CMK (cell line): ENCODE results near the gene RAB27B.
"Not testable (repeated sequence)": the region's sequence is repeated elsewhere in the genome, so short reads cannot be mapped to it uniquely, and the experiment has no call there.

Experiments used
- DNase-seq: peaks from one replicate; pipeline ENCODE4 v3.0.0-alpha.2; 2010; ENCODE audit warnings: low read depth

RAB27B gene

GRCh38 chr18:54815086-54815485 is 13.2 kb upstream of the RAB27B start:
- no peak for DNase-seq

GRCh38 chr18:54820785-54821275 is 7.4 kb upstream of the RAB27B start:
- DNase-seq, result not testable (repeated sequence)

- no peak for DNase-seq
Measured at GRCh38 chr18:54822872-54823845, 5.1 kb upstream of the RAB27B start.

GRCh38 chr18:54824761-54825160 is 3.5 kb upstream of the RAB27B start:
- DNase-seq, result no peak

- no peak for DNase-seq
Measured at GRCh38 chr18:54825601-54826344, 2.5 kb upstream of the RAB27B start.

- no peak for DNase-seq
Measured at GRCh38 chr18:54828986-54829385, 709 bp downstream of the RAB27B start.

- DNase-seq, result no peak
Measured at GRCh38 chr18:54829856-54830255, 1.6 kb downstream of the RAB27B start.

- DNase-seq, result no peak
Measured at GRCh38 chr18:54830260-54830659, 2.0 kb downstream of the RAB27B start.

GRCh38 chr18:54830866-54831265 is 2.6 kb downstream of the RAB27B start:
- DNase-seq, result no peak

- DNase-seq, result no peak
Measured at GRCh38 chr18:54835944-54836343, 7.7 kb downstream of the RAB27B start.

- no peak for DNase-seq
Measured at GRCh38 chr18:54843314-54843713, 15.0 kb downstream of the RAB27B start.

GRCh38 chr18:54845787-54846186 is 17.5 kb downstream of the RAB27B start:
- no peak for DNase-seq

GRCh38 chr18:54848121-54848520 is 19.8 kb downstream of the RAB27B start:
- no peak for DNase-seq

- no peak for DNase-seq
Measured at GRCh38 chr18:54849683-54850082, 21.4 kb downstream of the RAB27B start.

GRCh38 chr18:54850598-54850997 is 22.3 kb downstream of the RAB27B start:
- no peak for DNase-seq

- peak; percentile 65 for DNase-seq
Measured at GRCh38 chr18:54852780-54853675, 24.8 kb downstream of the RAB27B start.

- not testable (repeated sequence) for DNase-seq
Measured at GRCh38 chr18:54855050-54855449, 26.8 kb downstream of the RAB27B start.

- no peak for DNase-seq
Measured at GRCh38 chr18:54856105-54856646, 27.9 kb downstream of the RAB27B start.

GRCh38 chr18:54857499-54857898 is 29.2 kb downstream of the RAB27B start:
- DNase-seq, result no peak

GRCh38 chr18:54859667-54860421 is 31.6 kb downstream of the RAB27B start:
- DNase-seq, result no peak

GRCh38 chr18:54860941-54861340 is 32.7 kb downstream of the RAB27B start:
- DNase-seq, result no peak
